ENCODE measurements around the gene ZNF574. TPM values are rescaled to one million over a fixed set of nuclear protein-coding genes. Genes with fewer than 3 reads are reported as not detected.
"Not testable (repeated sequence)": the region's sequence is repeated elsewhere in the genome, so short reads cannot be mapped to it uniquely, and the experiment has no call there.

Gene ZNF574, protein sequence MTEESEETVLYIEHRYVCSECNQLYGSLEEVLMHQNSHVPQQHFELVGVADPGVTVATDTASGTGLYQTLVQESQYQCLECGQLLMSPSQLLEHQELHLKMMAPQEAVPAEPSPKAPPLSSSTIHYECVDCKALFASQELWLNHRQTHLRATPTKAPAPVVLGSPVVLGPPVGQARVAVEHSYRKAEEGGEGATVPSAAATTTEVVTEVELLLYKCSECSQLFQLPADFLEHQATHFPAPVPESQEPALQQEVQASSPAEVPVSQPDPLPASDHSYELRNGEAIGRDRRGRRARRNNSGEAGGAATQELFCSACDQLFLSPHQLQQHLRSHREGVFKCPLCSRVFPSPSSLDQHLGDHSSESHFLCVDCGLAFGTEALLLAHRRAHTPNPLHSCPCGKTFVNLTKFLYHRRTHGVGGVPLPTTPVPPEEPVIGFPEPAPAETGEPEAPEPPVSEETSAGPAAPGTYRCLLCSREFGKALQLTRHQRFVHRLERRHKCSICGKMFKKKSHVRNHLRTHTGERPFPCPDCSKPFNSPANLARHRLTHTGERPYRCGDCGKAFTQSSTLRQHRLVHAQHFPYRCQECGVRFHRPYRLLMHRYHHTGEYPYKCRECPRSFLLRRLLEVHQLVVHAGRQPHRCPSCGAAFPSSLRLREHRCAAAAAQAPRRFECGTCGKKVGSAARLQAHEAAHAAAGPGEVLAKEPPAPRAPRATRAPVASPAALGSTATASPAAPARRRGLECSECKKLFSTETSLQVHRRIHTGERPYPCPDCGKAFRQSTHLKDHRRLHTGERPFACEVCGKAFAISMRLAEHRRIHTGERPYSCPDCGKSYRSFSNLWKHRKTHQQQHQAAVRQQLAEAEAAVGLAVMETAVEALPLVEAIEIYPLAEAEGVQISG
- total RNA-seq (2014; rRNA removed; shearing (Covaris generic); ENCODE audit: low replicate concordance) = 15.1 and 23.5 TPM in 2 replicates

DNA sequence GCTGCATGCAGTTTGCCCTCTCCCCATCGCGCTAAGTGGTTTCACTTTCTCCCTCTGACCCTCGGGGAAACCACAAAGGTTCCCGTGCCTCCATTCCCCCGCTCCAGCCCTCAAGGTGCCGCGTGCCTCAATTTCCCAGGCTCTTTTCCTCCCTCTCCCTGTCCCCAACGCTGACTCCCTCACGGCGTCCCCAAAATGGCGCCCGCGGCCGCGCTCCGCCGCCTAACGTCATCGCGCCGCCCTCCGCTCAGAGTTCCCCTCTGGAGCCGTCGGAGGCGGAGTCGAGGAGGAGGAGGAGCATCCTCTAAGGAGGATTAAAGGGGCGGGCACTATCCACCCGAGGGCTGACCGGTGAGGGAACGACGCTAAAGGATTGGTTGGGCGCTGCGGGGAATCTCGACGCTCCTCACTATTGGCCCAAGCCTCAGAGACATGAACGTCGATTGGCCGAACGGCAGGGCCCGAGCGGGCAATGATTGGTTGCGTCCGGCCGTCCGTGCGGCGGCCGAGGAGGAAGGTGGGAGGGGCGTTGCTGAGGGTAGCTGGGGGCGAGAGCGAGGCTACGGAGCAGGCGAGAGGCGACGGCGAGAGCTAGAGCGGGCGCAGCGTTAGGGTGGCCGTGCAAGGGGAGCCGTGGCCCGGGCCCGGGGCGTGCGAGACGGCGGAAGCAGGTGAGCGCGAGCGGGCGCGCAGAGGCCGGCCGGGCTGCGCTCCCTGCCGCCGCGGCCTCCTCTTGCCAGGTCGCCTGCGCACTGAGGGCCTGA, at the start of gene ZNF574:
ZNF574 (plus strand) TSS at position 551 of the 764 bp plus-strand sequence. CDS start 2,441 bp downstream, outside the sequence.
- Histone ChIP-seq H3K27ac (ENCODE audit: low read length) (peak within 1 kb of the TSS; percentile 86), H3K4me3 (ENCODE audit: low read length) (peak within 1 kb of the TSS; percentile 99), H3K9me3 (ENCODE audit: low read length) (no peaks in the 10 kb centered on the region), H3K27me3 (ENCODE audit: low read length) (no peaks in the 10 kb centered on the region), H3K79me2 (ENCODE audit: low read length) (peaks cover 33% of the 10 kb centered on the region), H2AFZ (ENCODE audit: low read length) (peak within 1 kb of the TSS; percentile 85; the same call in 1 of the 2 replicates), H3K9me2 (replicated peaks; ENCODE audit: insufficient read depth, low read length) (no peaks in the 10 kb centered on the region), H4K20me1 (ENCODE audit: insufficient read depth, low read depth, low read length) (peaks cover 40% of the 10 kb centered on the region), H3K9ac (ENCODE audit: low read length) (peak within 1 kb of the TSS; percentile 100), H3K4me2 (ENCODE audit: low read depth, low read length, poor library complexity, severe bottlenecking) (peak within 1 kb of the TSS; percentile 99), H3K4me1 (ENCODE audit: low read length) (peaks cover 22% of the 10 kb centered on the region), H3K36me3 (ENCODE audit: insufficient read depth, low read length) (peaks cover 9% of the 10 kb centered on the region; the same call in 1 of the 2 replicates)
- peak; percentile 100 for DNase-seq

GRCh38 chr19:42028304-42029216, 47.4 kb upstream of the ZNF574 start:
- Histone ChIP-seq H3K9ac (ENCODE audit: low read length) (no peak overlapping the region), H3K4me2 (ENCODE audit: low read depth, low read length, poor library complexity, severe bottlenecking) (no peak overlapping the region), H3K4me1 (ENCODE audit: low read length) (no peaks in the 10 kb centered on the region), H4K20me1 (ENCODE audit: insufficient read depth, low read depth, low read length) (no peaks in the 10 kb centered on the region), H3K4me3 (ENCODE audit: low read length) (no peak overlapping the region), H2AFZ (ENCODE audit: low read length) (no peak overlapping the region), H3K27ac (ENCODE audit: low read length) (no peak overlapping the region), H3K27me3 (ENCODE audit: low read length) (no peaks in the 10 kb centered on the region), H3K79me2 (ENCODE audit: low read length) (no peaks in the 10 kb centered on the region), H3K9me2 (replicated peaks; ENCODE audit: insufficient read depth, low read length) (no peaks in the 10 kb centered on the region), H3K9me3 (ENCODE audit: low read length) (no peaks in the 10 kb centered on the region), H3K36me3 (ENCODE audit: insufficient read depth, low read length) (no peaks in the 10 kb centered on the region)
- DNase-seq = peak; percentile 77

- H3K27ac ChIP-seq (ENCODE audit: low read length) = no peak overlapping the region
- H3K9me3 ChIP-seq (ENCODE audit: low read length) = no peaks in the 10 kb centered on the region
- H2AFZ ChIP-seq (ENCODE audit: low read length) = no peak overlapping the region
- H3K4me1 ChIP-seq (ENCODE audit: low read length) = peaks cover 3% of the 10 kb centered on the region; the same call in 1 of the 2 replicates
- no peak for DNase-seq
- no peaks in the 10 kb centered on the region for H3K27me3 ChIP-seq (ENCODE audit: low read length)
- no peaks in the 10 kb centered on the region for H3K9me2 ChIP-seq (replicated peaks; ENCODE audit: insufficient read depth, low read length)
- no peaks in the 10 kb centered on the region for H3K36me3 ChIP-seq (ENCODE audit: insufficient read depth, low read length)
- no peaks in the 10 kb centered on the region for H3K79me2 ChIP-seq (ENCODE audit: low read length)
- H3K9ac ChIP-seq (ENCODE audit: low read length) = no peak overlapping the region
- H3K4me2 ChIP-seq (ENCODE audit: low read depth, low read length, poor library complexity, severe bottlenecking) = no peak overlapping the region
- H4K20me1 ChIP-seq (ENCODE audit: insufficient read depth, low read depth, low read length) = no peaks in the 10 kb centered on the region
- H3K4me3 ChIP-seq (ENCODE audit: low read length) = no peak overlapping the region
These were observed 45.1 kb upstream of the ZNF574 start for GRCh38 chr19:42030645-42031440.

DNA sequence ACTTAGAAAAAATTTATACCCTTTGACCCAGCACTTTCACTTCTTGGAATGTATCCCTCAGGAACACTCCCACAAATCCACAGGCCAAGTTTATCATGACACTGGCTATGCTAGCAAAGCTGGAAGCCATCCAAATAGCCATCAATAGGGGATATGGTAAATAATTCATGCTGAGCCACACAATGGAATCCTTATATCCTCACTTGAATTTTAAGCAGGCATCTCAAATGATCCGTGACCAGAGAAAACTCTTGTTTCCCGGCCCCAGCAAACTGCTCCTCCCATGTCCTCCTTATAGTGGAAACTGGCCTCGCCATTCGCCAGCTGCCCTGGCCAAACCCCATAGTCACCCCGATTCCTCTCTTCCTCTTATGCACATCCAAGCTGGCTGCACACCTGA, 43.5 kb upstream of the ZNF574 start:
- no peak overlapping the region for H3K4me2 ChIP-seq (ENCODE audit: low read depth, low read length, poor library complexity, severe bottlenecking)
- H2AFZ ChIP-seq (ENCODE audit: low read length) = no peak overlapping the region
- no peaks in the 10 kb centered on the region for H3K9me2 ChIP-seq (replicated peaks; ENCODE audit: insufficient read depth, low read length)
- H3K9me3 ChIP-seq (ENCODE audit: low read length) = no peaks in the 10 kb centered on the region
- no peak overlapping the region for H3K4me3 ChIP-seq (ENCODE audit: low read length)
- no peaks in the 10 kb centered on the region for H4K20me1 ChIP-seq (ENCODE audit: insufficient read depth, low read depth, low read length)
- H3K79me2 ChIP-seq (ENCODE audit: low read length) = no peaks in the 10 kb centered on the region
- no peak for DNase-seq
- peaks cover 3% of the 10 kb centered on the region; the same call in 1 of the 2 replicates for H3K4me1 ChIP-seq (ENCODE audit: low read length)
- no peaks in the 10 kb centered on the region for H3K27me3 ChIP-seq (ENCODE audit: low read length)
- no peak overlapping the region for H3K27ac ChIP-seq (ENCODE audit: low read length)
- no peaks in the 10 kb centered on the region for H3K36me3 ChIP-seq (ENCODE audit: insufficient read depth, low read length)
- H3K9ac ChIP-seq (ENCODE audit: low read length) = no peak overlapping the region

DNA sequence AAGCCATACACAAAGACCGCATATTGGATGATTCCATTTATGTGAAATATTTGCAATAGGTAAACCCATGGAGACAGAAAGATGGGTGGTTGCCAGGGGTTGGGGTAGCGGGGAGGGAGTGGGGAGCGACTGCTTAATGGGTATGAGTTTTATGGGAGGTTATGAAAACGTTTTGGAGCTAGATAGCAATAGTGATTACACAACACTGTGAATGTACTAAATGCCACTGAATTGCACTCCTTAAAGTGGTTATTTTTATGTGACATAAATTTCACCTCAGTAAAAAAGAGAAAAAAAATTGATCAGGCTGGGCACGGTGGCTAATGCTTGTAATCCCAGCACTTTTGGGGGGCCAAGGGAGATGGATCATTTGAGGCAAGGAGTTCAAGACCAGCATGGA, 42.6 kb upstream of the ZNF574 start:
- Histone ChIP-seq H3K27me3 (ENCODE audit: low read length) (no peaks in the 10 kb centered on the region), H3K4me3 (ENCODE audit: low read length) (no peak overlapping the region)
- DNase-seq = no peak

GRCh38 chr19:42034640-42035391, 41.1 kb upstream of the ZNF574 start:
- not testable (repeated sequence) for H3K4me1 ChIP-seq (ENCODE audit: low read length); H3K27ac ChIP-seq (ENCODE audit: low read length); H3K27me3 ChIP-seq (ENCODE audit: low read length); H3K9me2 ChIP-seq (replicated peaks; ENCODE audit: insufficient read depth, low read length); H2AFZ ChIP-seq (ENCODE audit: low read length); H3K36me3 ChIP-seq (ENCODE audit: insufficient read depth, low read length); H3K9me3 ChIP-seq (ENCODE audit: low read length); H3K79me2 ChIP-seq (ENCODE audit: low read length); H3K4me3 ChIP-seq (ENCODE audit: low read length); H4K20me1 ChIP-seq (ENCODE audit: insufficient read depth, low read depth, low read length)
- peak overlapping the region; percentile 36 for H3K4me2 ChIP-seq (ENCODE audit: low read depth, low read length, poor library complexity, severe bottlenecking)
- 0 out of 2 replicates have a peak overlapping the region, but pooled peaks have one; percentile 2 for H3K9ac ChIP-seq (ENCODE audit: low read length)
- peak; percentile 89 for DNase-seq

More for the DNA sequence above, 42.6 kb upstream of the ZNF574 start:
- Histone ChIP-seq H3K79me2 (ENCODE audit: low read length) (no peaks in the 10 kb centered on the region), H4K20me1 (ENCODE audit: insufficient read depth, low read depth, low read length) (no peaks in the 10 kb centered on the region), H3K9ac (ENCODE audit: low read length) (no peak overlapping the region), H3K4me2 (ENCODE audit: low read depth, low read length, poor library complexity, severe bottlenecking) (no peak overlapping the region), H3K9me2 (replicated peaks; ENCODE audit: insufficient read depth, low read length) (no peaks in the 10 kb centered on the region), H3K4me1 (ENCODE audit: low read length) (peaks cover 3% of the 10 kb centered on the region; the same call in 1 of the 2 replicates), H2AFZ (ENCODE audit: low read length) (no peak overlapping the region), H3K27ac (ENCODE audit: low read length) (no peak overlapping the region), H3K36me3 (ENCODE audit: insufficient read depth, low read length) (no peaks in the 10 kb centered on the region), H3K9me3 (ENCODE audit: low read length) (no peaks in the 10 kb centered on the region)
